Mucosa of descending colon (tissue), 3 donors: ENCODE results near the gene MAGI1. TPM values are rescaled to one million over a fixed set of nuclear protein-coding genes. Genes with fewer than 3 reads are reported as not detected.

Source experiments
- ATAC-seq: fragments of 200-7000 bp; cut with Tn5 transposase; one replicate; pipeline ENCODE4 v1.9.1; 2020; ENCODE audit warnings: mild to moderate bottlenecking, moderate library complexity
- DNase-seq, 3 donors: peaks; one replicate each; pipeline ENCODE4 v3.0.0-alpha.2; 2020
- H3K36me3 ChIP-seq: fragments of 200-600 bp; one replicate; pipeline ENCODE4 v1.8.0; 2021; ENCODE audit warnings: low read depth, mild to moderate bottlenecking
- H3K4me1 ChIP-seq: fragments of 200-600 bp; one replicate; pipeline ENCODE4 v1.8.0; 2021; ENCODE audit warnings: low read depth, mild to moderate bottlenecking
- H3K4me3 ChIP-seq: fragments of 200-600 bp; one replicate; pipeline ENCODE4 v1.8.0; 2021; ENCODE audit warnings: mild to moderate bottlenecking
- H3K9me3 ChIP-seq: fragments of 200-600 bp; one replicate; pipeline ENCODE4 v1.8.0; 2021; ENCODE audit warnings: mild to moderate bottlenecking
- CTCF ChIP-seq: fragments of 200-600 bp; IDR thresholded peaks from one replicate; pipeline ENCODE4 v1.8.0; 2022; ENCODE audit warnings: antibody characterized with exemption, mild to moderate bottlenecking
- intact Hi-C, 2 donors: fragments of 100-400 bp; cut with DNase I in 1 of 2; cut with micrococcal nuclease in 1 of 2; formaldehyde crosslinking; loops; one replicate each; pipeline versions ENCODE4 v1.11.0 to v1.11.1; 2022; cut with DNase I, micrococcal nuclease
- total RNA-seq, 3 donors: library from RNA; stranded (reverse); fragmentation: NEBNext Ultra II Directional in 2 of 3; extraction: Animal tissue kit (Norgen Biotek cat#: 25700) in 2 of 3; gene quantifications; one replicate each; pipeline versions ENCODE4 v1.2.1 to v1.2.4, GENCODE V29; 2021 to 2023
- donor health status: DM: no; HTN: no; CAD: no; lungs with moderate emphysema.
- donor health status: DM: no; HTN: no; CAD: no.
- donor health status: DM: no; HTN: yes; CAD: no.

MAGI1 gene
- total RNA-seq, 3 donors from 2014 or later = 41.9 to 59.6 (median 45.6) TPM

- ATAC-seq (no peak), DNase-seq (no peak)
- Histone ChIP-seq H3K4me1 (no peaks in the 10 kb centered on the region), H3K36me3 (no peaks in the 10 kb centered on the region), H3K4me3 (no peak overlapping the region), H3K9me3 (no peaks in the 10 kb centered on the region)
- TF ChIP-seq CTCF = no peak
- intact Hi-C loops = no loop called here
These were observed 546.5 kb downstream of the MAGI1 start for GRCh38 chr3:65492249-65492648.

GRCh38 chr3:65490114-65490513 lies 548.6 kb downstream of the MAGI1 start:
- intact Hi-C loops = no loop called here
- TF ChIP-seq CTCF = no peak
- no peaks in the 10 kb centered on the region for H3K9me3 ChIP-seq
- H3K4me3 ChIP-seq = no peak overlapping the region
- peaks cover 3% of the 10 kb centered on the region for H3K4me1 ChIP-seq
- DNase-seq (no peak), ATAC-seq (no peak)
- H3K36me3 ChIP-seq = no peaks in the 10 kb centered on the region

- no peak for DNase-seq
- no peak for TF ChIP-seq CTCF
- peaks cover 7% of the 10 kb centered on the region for H3K4me1 ChIP-seq
- no peaks in the 10 kb centered on the region for H3K9me3 ChIP-seq
- no peaks in the 10 kb centered on the region for H3K36me3 ChIP-seq
- H3K4me3 ChIP-seq = no peak overlapping the region
- intact Hi-C loops = no loop called here
- ATAC-seq = no peak
These were observed 549.5 kb downstream of the MAGI1 start for GRCh38 chr3:65489253-65489652.

GRCh38 chr3:65485826-65486469 lies 552.8 kb downstream of the MAGI1 start:
- Histone ChIP-seq H3K4me3 (no peak overlapping the region), H3K36me3 (no peaks in the 10 kb centered on the region), H3K4me1 (peaks cover 15% of the 10 kb centered on the region), H3K9me3 (no peaks in the 10 kb centered on the region)
- no peak for TF ChIP-seq CTCF
- ATAC-seq (no peak), DNase-seq (no peak)
- intact Hi-C loops = no loop called here

GRCh38 chr3:65484964-65485363 lies 553.8 kb downstream of the MAGI1 start:
- no peak overlapping the region for H3K4me3 ChIP-seq
- no peaks in the 10 kb centered on the region for H3K36me3 ChIP-seq
- peaks cover 15% of the 10 kb centered on the region for H3K4me1 ChIP-seq
- DNase-seq (no peak), ATAC-seq (peak; percentile 62)
- intact Hi-C loops = no loop called here
- no peak for TF ChIP-seq CTCF
- H3K9me3 ChIP-seq = no peaks in the 10 kb centered on the region

GRCh38 chr3:65483480-65483879 lies 555.2 kb downstream of the MAGI1 start:
- Histone ChIP-seq H3K36me3 (no peaks in the 10 kb centered on the region), H3K4me1 (peaks cover 15% of the 10 kb centered on the region), H3K9me3 (no peaks in the 10 kb centered on the region), H3K4me3 (no peak overlapping the region)
- peak in 2 of 3 donors; percentile 47 to 68 for DNase-seq
- intact Hi-C loops = no loop called here
- ATAC-seq = peak; percentile 88
- TF ChIP-seq CTCF = no peak
